GM10248 (cell line): ENCODE results near the gene SWSAP1.
A peak's percentile ranks its signal among the peaks of the same experiment; 100 is the strongest.

Experiments used
- CTCF ChIA-PET: fragments of 300-600 bp; sonication (Branson Sonifier 250); formaldehyde crosslinking; extraction: SDS; loops from one replicate; lab custom pipeline; 2021; ENCODE audit warnings: antibody characterized with exemption; lab: Yijun Ruan, JAX
- POLR2A ChIA-PET: fragments of 350-650 bp; sonication (Branson Sonifier 250); formaldehyde crosslinking; extraction: SDS; loops from one replicate; lab custom pipeline; 2020; ENCODE audit warnings: antibody characterized with exemption; lab: Yijun Ruan, JAX
- DNase-seq: peaks from one replicate; pipeline ENCODE4 v3.0.0; 2012; ENCODE audit errors: extremely low spot score
- CTCF ChIP-seq: IDR thresholded peaks from 2 replicates; pipeline ENCODE4 v1.5.1; 2012; ENCODE audit warnings: mild to moderate bottlenecking, low read depth; ENCODE audit errors: extremely low read depth, missing control alignments, control extremely low read depth

Gene SWSAP1

GRCh38 chr19:11384778-11385129, 10.3 kb downstream of the SWSAP1 start:
- POLR2A ChIA-PET: interaction anchor here (0.6 kb wide), 1 partner anchor 1768 kb away, joined by 5 read pairs; no protein-coding TSS in a partner anchor
- CTCF ChIA-PET: interaction anchor here (0.8 to 2.8 kb wide), 6 partner anchors 10 to 98 kb away, joined by 3 to 19 read pairs (median 9); partner anchors contain the start of genes ODAD3, PRKCSH and SWSAP1
- TF ChIP-seq CTCF: no peak
- no peak for DNase-seq

- no peak for TF ChIP-seq CTCF
- POLR2A ChIA-PET: no interaction called here
- DNase-seq: no peak
- CTCF ChIA-PET: interaction anchor here (1.2 to 2.4 kb wide), 2 partner anchors 12 to 13 kb away, joined by 4 to 6 read pairs; partner anchors contain the start of gene SWSAP1
Measured at GRCh38 chr19:11387162-11388034, 12.9 kb downstream of the SWSAP1 start.

DNA sequence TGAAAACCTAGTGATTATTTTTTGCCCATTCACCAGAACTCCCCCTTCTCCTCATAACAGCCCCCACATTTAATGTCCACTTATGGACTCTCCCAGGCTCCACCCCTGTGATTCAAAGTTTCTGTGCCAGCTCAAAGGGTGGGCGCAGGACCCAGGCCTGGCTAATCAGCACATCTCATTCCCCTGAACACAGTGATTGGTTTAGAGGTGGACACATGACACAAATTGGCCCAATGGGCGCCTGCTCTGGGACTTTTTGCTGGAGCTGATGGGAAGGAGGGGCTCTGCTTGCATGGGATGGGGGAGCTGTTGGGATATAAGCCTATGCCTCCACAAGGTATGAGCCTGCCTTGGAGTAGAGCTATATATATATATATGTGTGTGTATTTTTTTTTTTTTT, 15.9 kb downstream of the SWSAP1 start:
- ChIA-PET CTCF (interaction anchor here (1.0 to 3.6 kb wide), 5 partner anchors 8 to 44 kb away, joined by 3 to 22 read pairs (median 5); partner anchors contain the start of genes ODAD3 and RGL3), POLR2A (no interaction called here)
- TF ChIP-seq CTCF: no peak
- DNase-seq: no peak

GRCh38 chr19:11390933-11391680, 16.6 kb downstream of the SWSAP1 start:
- no peak for TF ChIP-seq CTCF
- DNase-seq: no peak
- CTCF ChIA-PET: interaction anchor here (1.0 to 3.6 kb wide), 5 partner anchors 9 to 44 kb away, joined by 3 to 22 read pairs (median 5); partner anchors contain the start of genes ODAD3 and RGL3
- POLR2A ChIA-PET: interaction anchor here (0.5 kb wide), 1 partner anchor 179 kb away, joined by 3 read pairs; no protein-coding TSS in a partner anchor

GRCh38 chr19:11397089-11397610, 22.7 kb downstream of the SWSAP1 start:
- DNase-seq: peak; percentile 10
- POLR2A ChIA-PET: no interaction called here
- CTCF ChIA-PET: no interaction called here
- no peak for TF ChIP-seq CTCF

DNA sequence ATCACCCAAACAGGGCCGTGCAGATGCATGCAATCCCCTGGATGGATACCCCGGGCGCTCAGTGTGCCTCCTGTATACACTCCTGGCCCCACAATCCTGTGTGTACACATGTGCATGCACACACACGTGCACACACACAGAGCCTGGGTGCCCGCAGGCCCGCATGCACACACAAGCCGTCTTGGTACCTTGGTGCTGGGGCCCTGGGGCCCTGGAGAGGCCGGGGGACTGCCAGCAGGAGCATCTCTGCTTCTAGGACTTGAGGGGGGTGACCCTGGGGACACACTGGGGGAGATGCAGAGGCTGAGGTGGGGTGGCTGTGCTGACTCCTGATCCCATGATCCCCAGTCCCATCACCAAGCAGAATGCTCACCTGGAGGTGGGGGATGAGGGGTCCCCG, 25.2 kb downstream of the SWSAP1 start:
- TF ChIP-seq CTCF: no peak
- peak; percentile 15 for DNase-seq
- ChIA-PET POLR2A (no interaction called here), CTCF (interaction anchor here (1.5 to 2.8 kb wide), 2 partner anchors 9 to 18 kb away, joined by 5 to 12 read pairs; no protein-coding TSS in a partner anchor)
